NCI-H82 treated with DMSO at 0.1 percent for 48 hours (cell line): ENCODE results near the gene TACC2.
A peak's percentile ranks its signal among the peaks of the same experiment; 100 is the strongest.

Experiments
- DNase-seq: peaks from one replicate; lab custom pipeline; 2025; ENCODE audit not compliant: unreplicated experiment; lab: John Stamatoyannopoulos, UW

Gene TACC2

DNA sequence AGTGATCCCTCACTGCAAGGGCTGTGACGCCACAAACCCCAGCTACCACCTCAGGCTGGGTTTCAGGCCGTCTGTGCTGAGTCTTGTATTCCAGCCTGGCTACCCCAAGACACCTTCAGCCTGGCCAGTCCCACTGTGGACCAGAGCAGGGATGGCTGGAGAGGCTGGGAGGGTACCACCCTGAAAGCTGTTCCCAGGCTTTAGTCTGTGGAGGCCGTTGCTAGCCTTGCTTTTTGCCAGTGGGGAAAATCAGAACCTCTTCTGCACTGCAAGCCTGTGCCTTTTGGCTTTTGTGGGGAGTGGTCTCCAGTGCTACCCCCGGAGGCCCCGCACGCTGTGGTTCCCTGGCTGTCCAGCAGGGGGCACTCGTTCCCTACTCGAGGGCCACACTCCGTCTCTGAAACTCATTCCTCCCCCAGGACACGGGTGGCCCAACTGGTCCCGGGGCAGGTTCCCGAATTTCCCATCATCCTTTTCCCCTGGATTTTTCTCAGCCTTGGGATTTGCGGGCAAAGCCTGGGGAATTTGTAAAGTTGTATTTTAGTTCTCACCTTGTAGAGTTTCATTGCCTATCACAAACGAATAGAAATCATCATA is 153.8 kb downstream of the TACC2 start:
- DNase-seq: no peak

DNA sequence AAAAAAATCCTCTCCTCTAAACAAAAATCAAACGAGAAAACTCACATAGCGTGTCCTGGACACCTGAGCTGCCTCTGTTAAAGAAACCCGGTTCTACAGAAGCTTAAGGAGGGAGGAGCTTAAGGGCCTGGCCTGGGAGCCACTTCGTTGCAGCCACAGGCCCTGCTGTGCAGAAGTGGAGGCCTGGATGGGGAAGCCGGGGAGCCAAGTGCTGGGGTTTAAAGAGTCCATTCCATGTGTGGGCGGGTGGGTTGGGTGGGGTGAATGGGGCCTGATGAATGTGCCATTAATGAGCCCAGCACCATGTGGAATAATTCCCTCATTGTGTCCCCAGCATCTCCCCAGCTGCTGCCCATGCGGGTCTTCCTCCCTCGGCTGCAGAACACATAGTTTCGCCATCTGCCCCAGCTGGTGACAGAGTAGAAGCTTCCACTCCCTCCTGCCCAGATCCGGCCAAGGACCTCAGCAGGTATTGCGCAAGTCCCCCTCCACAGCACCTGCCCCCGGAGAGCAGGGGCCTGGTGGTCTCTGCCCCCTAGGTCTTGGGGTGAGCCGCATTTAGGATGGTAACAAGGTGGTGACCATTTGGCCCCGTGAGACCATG is 154.4 kb downstream of the TACC2 start:
- DNase-seq: no peak

DNA sequence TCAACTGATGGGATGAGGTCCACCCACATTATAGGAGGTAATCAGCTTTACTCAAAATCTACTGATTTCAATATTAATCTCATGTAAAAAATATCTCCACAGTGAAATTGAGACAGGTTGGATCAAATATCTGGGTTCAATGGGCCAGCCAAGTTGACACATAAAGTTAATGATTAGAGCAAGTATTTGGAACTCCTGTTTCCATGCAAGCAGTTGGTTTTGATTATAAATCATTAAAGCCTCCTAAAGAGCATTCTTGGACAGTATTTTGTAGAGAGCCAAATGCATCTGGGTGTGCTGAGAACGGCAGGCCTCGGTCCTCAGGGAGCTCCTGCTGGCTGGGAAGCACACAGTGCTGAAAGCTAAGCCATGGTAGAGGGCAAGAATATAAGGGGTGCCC is 155.2 kb downstream of the TACC2 start:
- DNase-seq: no peak

DNA sequence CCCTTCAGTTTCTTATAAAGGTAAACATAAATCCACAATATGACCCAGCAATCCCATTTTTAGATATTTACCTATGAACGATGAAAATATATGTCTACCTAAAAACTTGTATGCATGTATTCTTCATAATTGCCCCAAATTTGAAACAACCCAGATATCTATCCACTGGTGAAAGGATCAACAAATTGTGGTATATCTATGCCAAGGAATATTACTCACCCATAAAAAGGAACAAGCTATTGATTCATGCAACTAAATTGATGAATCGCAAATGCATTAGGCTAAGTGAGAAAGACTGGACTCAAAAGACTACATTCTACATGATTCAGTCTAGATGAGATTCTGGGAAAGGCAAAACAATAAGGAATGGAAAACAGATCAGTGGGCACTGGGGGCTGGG is 156.2 kb downstream of the TACC2 start:
- DNase-seq: no peak

DNA sequence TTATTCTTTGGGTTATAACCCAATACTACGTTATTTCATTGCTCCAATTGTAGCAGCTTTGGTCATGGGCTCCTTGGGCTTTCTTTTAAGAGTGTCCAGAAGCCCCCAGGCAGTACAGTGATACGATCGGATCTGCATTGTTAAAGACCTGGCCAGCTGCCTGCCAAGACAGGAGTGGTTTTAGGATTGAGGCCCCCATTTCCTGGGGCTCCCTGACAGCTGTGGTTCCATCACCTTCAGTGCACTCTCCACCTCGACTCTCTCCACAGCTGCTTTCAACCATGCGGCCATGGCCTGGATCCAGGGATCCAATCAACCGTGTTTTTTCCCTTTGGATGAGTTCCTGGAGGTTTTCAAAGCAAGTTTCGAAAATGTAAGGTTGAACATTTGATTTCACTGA is 158.7 kb downstream of the TACC2 start:
- DNase-seq: no peak

DNA sequence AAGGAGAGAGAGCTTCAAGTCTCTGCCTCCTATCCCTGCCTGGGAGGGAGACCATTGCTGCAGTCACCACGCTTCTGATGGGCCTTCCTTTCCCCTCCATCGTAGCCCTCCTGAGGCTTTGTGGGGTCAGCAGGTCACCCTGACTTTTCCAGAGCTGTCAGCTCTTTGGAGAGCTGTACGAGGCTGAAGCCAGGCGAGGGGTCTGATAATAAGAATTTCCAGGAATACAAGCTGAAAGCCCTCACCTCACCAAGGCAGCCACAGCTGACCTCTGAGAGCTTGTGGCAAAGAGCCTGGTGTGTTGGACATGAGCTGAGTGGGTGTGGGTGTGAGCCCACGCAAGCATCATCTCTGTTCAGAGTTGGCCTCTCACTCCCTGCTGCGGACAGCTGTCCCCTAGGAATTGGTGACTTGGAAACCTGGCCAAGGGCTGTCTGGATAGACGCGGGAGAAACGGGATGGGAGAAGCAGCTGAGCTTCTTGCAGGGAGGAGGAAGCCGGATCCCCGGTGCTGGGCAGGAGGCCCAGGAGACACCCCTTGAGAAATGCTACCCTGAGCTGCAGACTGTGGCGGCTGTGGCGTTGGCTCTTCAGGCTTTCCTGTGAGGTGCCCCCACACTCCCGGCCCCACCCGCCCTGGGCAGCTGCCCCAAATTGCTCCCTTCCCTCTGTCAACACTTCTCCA is 160.1 kb downstream of the TACC2 start:
- no peak for DNase-seq

DNA sequence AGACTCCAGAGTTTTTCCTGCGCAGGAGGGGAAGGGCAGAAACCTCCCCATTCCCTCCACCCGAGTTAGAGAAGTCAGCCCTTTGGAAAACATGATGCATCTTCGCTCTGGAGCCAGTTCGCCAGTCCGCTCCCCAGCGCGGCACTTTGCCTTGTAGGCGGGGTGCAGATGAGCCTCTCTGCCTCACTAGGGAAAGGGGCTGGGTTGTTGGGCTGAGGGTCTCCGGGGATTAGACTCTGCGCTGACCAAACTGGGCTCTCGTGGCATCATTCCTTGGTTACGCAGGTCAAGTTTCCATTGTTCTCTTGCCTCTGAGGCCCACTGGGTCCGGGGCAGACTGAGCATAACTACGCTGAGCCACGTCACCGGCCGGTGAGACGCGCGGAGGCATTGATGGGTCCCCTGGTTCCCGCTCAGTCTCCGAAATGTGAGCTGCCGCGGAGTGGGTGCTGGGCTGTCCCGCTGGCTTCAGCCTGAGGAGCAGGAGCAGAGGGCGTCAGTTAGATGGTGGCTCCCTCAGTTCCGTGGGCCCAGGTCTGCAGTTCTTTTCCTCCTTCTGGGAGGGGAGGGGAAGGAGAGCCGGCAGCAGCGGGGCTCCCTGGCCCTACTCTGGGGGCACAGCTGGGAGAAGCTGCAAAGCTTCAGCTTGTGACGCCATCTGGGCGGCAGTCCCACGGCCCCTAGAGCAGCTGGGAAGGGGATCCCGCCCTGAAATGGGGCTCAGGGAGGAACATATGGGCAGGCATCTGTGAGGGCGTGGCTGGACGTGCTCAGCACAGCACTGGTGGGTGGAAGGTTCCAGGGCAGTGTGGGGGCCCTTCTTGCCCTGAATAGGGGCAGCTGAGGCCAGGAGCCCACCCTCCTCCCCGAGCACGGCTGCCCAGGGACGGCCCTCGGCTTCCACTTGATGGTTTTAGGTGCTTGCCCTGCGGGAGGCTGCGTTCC is 160.9 kb downstream of the TACC2 start:
- DNase-seq: peak; percentile 58

DNA sequence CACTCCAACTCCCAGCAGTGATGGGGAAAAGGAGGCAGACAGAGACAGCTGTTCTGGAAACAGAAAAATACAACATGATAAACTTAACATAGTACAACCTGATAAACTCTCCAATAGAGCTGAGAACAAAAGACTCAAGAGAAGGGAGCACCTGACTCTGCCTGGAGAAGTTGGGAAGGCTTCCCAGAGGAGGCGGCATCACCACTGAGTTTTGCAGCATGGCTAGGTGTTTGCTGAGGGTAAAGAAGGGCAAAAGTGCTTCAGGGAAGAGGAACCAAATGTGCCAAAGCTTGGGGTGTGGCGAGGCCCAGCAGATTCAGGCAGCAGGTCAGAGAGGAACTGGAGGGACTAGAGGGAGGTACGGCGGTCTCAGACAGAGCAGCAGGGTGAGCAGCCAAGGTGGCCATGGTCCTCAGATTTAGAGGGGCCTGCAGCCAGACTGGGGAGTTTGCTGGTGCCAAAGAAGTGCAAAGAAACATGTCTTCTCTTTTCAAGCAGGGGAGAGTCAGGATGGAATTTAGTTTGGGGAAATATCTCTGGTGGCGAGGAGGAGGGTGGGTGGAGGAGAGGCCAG is 162.2 kb downstream of the TACC2 start:
- no peak for DNase-seq

DNA sequence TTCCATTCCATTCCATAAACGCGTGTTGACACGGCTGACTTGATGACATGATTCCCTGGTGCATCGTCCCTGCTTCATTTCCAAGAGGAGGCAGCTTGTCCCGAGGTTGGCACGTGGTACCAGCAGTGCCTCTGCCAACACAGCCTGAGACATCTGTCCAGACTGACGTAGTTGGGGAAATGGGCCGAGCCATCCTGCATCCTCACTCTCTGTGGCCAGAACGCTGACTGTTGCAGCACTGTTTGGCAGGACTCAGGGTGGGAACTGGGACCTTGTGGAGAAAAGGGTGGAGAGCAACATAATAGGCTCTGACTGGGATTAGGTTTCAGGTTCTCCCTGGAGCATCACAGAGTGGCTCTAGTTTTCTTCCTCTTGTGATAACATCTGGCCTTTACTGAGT is 163.6 kb downstream of the TACC2 start:
- DNase-seq: no peak

DNA sequence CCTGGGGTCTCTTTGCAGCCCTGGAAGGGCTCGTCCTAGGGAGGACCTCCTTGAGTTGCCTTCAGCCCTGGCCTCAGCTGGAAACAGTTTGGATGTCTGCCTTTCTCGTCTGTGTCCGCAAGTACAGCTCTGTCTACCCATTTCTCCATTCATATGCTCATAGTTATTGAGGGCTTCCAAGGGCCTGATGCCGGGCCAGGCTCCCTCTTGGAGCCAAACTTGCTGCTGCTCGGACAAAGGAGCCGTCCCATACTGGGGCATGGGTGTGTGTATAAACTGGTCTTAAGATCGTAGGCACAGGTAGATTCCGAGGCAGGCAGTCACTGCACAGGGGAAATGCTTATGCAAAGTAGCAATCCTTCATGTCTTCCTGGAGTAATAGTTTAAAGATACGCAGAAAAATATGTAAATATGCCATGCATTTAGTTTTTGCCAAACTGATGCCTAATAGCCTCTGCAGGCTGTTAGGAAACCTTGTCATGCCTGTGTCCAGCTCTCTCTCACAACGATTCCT is 165.1 kb downstream of the TACC2 start:
- DNase-seq: no peak

DNA sequence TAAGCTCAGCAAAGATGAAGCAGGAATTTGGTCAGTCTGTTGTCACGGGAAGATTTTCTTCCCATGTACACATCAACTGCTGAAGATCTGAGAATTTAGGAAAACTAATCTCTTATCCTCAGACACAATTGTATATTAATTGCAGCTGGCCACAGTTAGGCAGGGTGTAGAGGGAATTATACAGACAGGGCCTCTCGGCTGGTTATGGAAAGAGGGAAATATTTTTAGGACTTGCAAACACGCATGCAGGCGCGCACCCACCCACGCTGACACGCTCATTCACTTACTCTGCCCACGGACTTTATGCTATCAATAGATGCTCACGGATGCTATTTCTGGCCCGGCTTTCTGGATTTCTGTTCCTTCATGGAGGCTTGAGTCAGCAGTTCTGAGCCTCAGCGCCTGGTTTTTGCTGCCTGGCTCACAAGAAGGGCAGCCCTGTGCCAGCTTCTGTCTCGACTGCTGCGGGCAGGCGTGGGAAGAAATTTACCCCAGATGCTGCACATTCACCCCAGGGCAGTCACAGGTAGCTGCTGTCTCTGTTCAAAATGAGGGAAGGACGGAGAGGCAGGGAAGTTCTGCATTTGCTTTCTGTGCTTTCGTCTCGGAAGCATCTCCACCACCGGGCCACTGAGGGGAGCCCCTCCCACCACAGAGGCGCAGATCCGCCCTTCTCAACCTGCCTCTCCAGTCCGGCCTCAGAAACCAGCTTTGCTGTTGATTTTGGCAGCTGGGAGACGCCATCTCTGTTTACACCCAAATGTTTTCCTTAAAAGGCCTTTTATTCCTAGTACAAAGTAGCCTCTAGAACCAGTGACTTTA is 165.8 kb downstream of the TACC2 start:
- DNase-seq: no peak

DNA sequence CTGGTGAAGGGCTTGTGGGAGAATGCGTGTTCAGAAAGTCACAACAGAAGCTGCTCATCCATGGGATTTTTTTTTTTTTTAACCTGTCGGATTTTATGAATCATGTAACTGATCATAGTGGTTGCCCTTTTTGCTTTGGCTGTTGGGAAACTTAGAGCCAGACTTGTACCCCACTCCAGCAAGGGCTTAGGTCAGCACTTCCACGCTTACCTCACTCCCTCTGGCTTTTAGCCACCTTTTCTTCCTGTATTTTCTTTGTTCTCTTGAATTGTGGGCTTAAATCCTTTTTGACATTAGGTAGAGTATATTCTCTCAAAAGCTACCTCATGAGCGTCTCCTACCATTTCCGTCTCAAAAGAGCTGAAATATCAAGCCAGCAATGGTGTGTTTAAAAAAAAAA is 168.5 kb downstream of the TACC2 start:
- DNase-seq: no peak

DNA sequence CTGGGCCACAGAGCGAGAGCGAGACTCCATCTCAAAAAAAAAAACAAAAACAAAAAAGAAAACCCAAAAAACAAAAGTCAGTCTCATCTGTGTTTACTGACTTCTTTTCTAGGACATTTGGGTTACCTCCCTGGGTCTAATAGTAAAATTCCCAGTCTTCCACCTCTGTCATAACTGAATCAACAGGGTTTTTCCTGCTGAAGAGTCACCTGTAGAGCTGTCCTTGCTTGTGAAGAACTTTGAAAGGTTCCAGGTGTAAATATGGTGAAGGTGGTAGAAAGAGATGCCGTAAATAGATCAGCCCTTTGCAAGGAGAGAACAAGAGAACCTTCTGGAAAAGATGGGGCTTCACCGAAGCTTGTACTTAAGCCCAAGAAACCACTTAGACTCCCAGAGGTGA is 169.4 kb downstream of the TACC2 start:
- DNase-seq: no peak

DNA sequence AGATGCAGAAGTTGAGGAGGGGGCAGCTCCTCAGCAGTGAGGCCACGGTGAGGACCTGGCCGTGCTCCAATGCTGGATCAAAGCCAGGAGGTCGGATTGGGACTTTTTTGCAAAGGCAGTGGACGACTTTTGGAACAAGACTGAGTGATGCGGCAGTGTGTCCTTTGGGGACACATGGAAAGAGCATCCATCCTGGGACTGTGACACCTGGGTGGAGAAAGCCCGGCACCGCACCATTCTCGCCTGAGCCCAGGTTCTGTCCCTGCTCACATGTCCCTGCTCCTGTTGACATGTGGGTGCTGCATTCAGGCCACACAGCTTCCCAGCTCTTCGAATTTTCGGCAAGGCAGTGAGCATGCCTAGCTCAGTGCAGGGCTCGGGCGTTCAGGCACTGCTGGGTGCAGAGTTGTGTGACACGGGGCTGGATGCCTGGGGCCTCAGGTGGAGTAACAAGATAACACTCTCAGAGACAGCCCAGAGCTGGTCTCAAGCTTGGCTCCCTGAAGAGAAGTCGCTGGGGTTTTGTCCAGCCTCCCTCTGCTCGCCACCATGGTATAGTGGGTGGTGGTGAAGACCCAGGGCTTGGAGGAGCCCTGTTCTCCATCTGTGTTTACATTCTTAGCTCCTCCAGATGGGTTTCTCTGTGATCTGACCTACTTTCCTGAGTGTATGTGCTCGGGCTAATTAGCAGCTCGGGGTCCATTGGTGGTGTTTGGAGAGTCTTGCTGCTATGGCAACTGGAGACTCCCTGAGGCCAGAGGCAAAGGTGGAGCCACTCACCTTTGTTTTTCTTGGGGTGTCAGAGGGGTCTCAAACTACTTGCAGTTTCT is 170.4 kb downstream of the TACC2 start:
- no peak for DNase-seq

DNA sequence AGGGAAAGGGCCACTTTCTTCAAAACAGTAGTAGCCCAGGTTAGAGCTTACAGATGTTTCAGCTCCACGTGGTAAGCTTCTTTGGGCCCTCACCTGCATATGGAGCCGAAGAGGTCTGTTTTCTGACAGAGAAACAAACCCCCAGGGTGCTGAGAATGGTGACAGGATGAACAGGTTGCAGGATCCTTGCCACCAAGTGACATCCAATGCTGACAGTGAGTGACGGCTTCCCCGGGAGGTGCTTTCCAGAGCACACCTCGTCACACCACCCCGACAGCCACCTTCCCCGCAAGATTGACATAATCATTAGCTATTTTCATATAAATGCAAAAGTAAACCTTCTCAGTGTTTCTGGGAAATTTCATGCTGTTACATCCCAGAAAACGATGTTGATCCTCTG is 172.8 kb downstream of the TACC2 start:
- DNase-seq: no peak

DNA sequence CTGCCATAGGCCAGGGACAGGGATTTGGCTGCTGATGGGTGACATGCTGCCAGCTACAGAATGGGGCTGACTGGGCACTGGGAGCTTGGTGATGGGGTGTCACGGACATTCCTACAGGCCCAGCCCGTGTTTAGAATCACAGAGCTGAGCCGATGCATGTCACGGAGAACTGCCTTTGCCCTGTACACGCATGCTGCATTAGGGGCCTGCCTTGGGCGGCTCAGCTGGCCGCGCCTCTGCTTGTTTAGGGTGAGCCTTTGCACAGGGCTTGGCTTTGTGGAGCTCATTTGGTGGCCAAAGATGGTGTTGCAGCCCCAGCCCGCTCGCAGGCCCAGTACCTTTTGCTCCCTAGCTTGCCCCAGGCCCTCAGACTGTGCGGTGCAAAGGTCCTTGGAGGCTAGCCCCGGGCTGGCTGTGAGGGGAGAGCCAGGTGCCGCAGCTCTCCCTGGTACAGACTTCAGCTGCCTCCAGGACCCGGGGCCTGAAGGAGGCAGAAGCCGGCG is 173.8 kb downstream of the TACC2 start:
- no peak for DNase-seq

DNA sequence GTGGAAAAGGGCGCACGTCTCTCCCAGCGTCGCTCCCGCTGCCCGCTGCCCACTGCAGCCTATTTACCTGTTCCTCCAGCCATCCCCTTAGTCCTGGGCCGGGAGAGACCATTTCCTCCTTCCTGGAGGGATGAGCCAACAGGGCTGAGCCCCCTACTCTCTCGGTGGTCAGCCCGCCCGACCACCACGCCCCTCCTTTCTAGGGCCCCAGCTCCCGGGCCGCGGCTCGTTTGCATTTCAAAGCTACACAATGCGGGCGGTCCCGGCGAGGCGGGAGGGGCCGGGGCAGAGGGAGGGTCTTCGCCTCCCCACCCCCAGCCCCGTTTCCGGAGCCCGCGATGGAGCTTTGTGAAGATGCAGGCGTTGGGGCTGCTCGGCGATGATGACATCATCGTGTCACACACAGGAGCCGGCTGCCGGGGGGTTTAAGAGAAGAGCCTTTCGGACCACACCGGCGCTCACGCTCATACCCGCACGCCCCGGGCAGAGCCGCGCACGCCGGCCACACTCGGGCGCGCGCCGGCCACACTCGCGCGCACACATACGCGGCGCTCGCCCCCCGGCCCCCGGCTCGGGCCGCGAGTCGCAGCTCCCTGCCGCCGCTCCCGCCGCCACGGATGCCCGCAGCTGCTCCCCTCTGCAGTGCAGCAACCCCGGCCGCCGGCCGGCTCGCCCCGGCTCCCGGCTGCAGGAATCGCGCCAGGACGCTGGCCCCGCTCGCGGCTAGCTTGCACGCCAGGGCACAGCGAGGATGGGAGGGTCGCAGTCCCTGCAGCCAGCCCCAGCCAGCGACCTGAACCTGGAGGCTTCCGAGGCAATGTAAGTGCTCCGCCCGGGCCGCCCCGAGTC is 174.4 kb downstream of the TACC2 start:
- DNase-seq: no peak

DNA sequence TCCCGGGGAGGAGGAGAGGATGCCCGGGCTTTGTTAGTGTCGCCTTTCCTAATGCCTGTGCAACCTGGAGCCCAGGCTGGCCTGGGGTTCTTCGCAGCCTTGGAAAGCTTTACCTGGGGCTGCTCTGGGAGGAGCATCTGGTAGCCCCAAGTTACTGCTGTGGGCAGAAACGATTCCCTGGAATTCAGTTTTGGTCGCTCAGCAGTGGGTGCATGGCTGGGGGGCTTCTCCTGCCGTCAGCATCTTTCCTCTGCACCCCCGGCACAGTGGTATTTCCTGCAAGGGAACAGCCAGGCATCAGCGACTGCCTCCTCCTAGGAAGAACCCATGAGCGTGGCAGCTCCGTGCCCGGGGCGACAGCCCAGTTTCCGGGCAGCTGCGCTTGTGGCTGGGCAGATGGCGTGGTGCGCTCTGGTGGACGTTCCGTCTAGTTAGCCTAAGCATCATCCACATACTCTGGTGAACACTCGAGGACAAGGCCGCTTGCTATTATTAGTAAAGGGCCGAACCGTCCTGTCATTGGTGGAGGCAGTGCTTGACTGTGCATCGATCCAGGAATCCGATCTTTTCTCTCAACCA is 175.1 kb downstream of the TACC2 start:
- no peak for DNase-seq
